KMS-11 (cell line): ENCODE data around the gene STX3.

Source experiments
- H2AFZ ChIP-seq: fragments of 200-600 bp; sonication (generic); 2 replicates; pipeline ENCODE4 v1.6.1; 2016; ENCODE audit warnings: antibody characterized with exemption, mixed run types, low read depth
- H3K27ac ChIP-seq: fragments of 200-600 bp; sonication (generic); 2 replicates; pipeline ENCODE4 v1.6.1; 2016; ENCODE audit warnings: mild to moderate bottlenecking, mixed run types
- H3K27me3 ChIP-seq: fragments of 200-600 bp; sonication (generic); 2 replicates; pipeline ENCODE4 v1.6.1; 2017; ENCODE audit warnings: mild to moderate bottlenecking, low read depth, mixed run types, moderate library complexity; ENCODE audit not compliant: insufficient read depth
- H3K36me3 ChIP-seq: fragments of 200-600 bp; sonication (generic); 2 replicates; pipeline ENCODE4 v1.6.1; 2017; ENCODE audit warnings: mild to moderate bottlenecking, mixed run types; ENCODE audit not compliant: insufficient read depth
- H3K4me1 ChIP-seq: fragments of 200-600 bp; sonication (generic); 2 replicates; pipeline ENCODE4 v1.6.1; 2016; ENCODE audit warnings: mild to moderate bottlenecking, low read depth, mixed run types; ENCODE audit not compliant: poor library complexity, severe bottlenecking
- H3K4me2 ChIP-seq: fragments of 200-600 bp; sonication (generic); 2 replicates; pipeline ENCODE4 v1.7.0; 2016; ENCODE audit warnings: mild to moderate bottlenecking, mixed run types
- H3K4me3 ChIP-seq: fragments of 200-600 bp; sonication (generic); IDR thresholded peaks from 2 replicates; pipeline ENCODE4 v1.6.1; 2017; ENCODE audit warnings: low read depth, low read length, mixed read lengths; ENCODE audit not compliant: insufficient read depth
- H3K79me2 ChIP-seq: fragments of 200-600 bp; sonication (generic); 2 replicates; pipeline ENCODE4 v1.6.1; 2016; ENCODE audit warnings: low read depth, mixed run types; ENCODE audit not compliant: insufficient read depth
- H3K9ac ChIP-seq: fragments of 200-600 bp; sonication (generic); 2 replicates; pipeline ENCODE4 v1.6.1; 2016; ENCODE audit warnings: mild to moderate bottlenecking, mixed run types
- H4K20me1 ChIP-seq: fragments of 200-600 bp; sonication (generic); 2 replicates; pipeline ENCODE4 v1.6.1; 2016; ENCODE audit warnings: mild to moderate bottlenecking, mixed run types; ENCODE audit not compliant: insufficient read depth
- CTCF ChIP-seq: fragments of 200-600 bp; sonication (generic); conservative IDR thresholded peaks from 2 replicates; pipeline ENCODE4 v1.6.1; 2017; ENCODE audit warnings: low read depth, mild to moderate bottlenecking, antibody characterized with exemption, low read length, moderate library complexity, mixed read lengths

STX3 gene

GRCh38 chr11:59730896-59731565 lies 24.1 kb upstream of the STX3 start:
- Histone ChIP-seq H3K4me1 (no peaks in the 10 kb centered on the region), H3K4me2 (no peak overlapping the region), H4K20me1 (no peaks in the 10 kb centered on the region), H3K79me2 (no peaks in the 10 kb centered on the region), H3K36me3 (no peaks in the 10 kb centered on the region), H3K9ac (no peak overlapping the region), H3K27me3 (no peaks in the 10 kb centered on the region), H3K27ac (no peak overlapping the region), H2AFZ (no peak overlapping the region), H3K4me3 (no peak overlapping the region)
- no peak for TF ChIP-seq CTCF

GRCh38 chr11:59746111-59746510 lies 9.1 kb upstream of the STX3 start:
- H3K4me1 ChIP-seq, result no peaks in the 10 kb centered on the region
- H4K20me1 ChIP-seq, result no peaks in the 10 kb centered on the region
- no peaks in the 10 kb centered on the region for H3K79me2 ChIP-seq
- no peak overlapping the region for H2AFZ ChIP-seq
- no peaks in the 10 kb centered on the region for H3K36me3 ChIP-seq
- H3K4me3 ChIP-seq, result no peak overlapping the region
- H3K27ac ChIP-seq, result no peak overlapping the region
- TF ChIP-seq CTCF, result no peak
- no peaks in the 10 kb centered on the region for H3K27me3 ChIP-seq
- no peak overlapping the region for H3K9ac ChIP-seq
- no peak overlapping the region for H3K4me2 ChIP-seq

GRCh38 chr11:59753650-59754493 lies 1.3 kb upstream of the STX3 start:
- no peak overlapping the region for H3K27ac ChIP-seq
- peak overlapping the region; percentile 30; the same call in 1 of the 2 replicates for H3K9ac ChIP-seq

GRCh38 chr11:59754494-59754858 lies 700 bp upstream of the STX3 start:
- peak overlapping the region; percentile 97 for H3K4me2 ChIP-seq
- peak overlapping the region; percentile 30; the same call in 1 of the 2 replicates for H3K9ac ChIP-seq
- H2AFZ ChIP-seq, result peak overlapping the region; percentile 100
- no peaks in the 10 kb centered on the region for H3K79me2 ChIP-seq
- H3K27me3 ChIP-seq, result no peaks in the 10 kb centered on the region
- peaks cover 9% of the 10 kb centered on the region for H3K4me1 ChIP-seq
- no peak overlapping the region for H3K27ac ChIP-seq
- no peak overlapping the region for H3K4me3 ChIP-seq
- no peaks in the 10 kb centered on the region for H4K20me1 ChIP-seq
- no peaks in the 10 kb centered on the region for H3K36me3 ChIP-seq
- TF ChIP-seq CTCF, result no peak

More at GRCh38 chr11:59753650-59754493, 1.3 kb upstream of the STX3 start:
- Histone ChIP-seq H3K36me3 (no peaks in the 10 kb centered on the region), H3K27me3 (no peaks in the 10 kb centered on the region), H3K4me1 (peaks cover 9% of the 10 kb centered on the region), H3K4me2 (peak overlapping the region; percentile 97), H3K4me3 (no peak overlapping the region), H3K79me2 (no peaks in the 10 kb centered on the region), H4K20me1 (no peaks in the 10 kb centered on the region), H2AFZ (peak overlapping the region; percentile 100)
- TF ChIP-seq CTCF, result peak; percentile 93
